Fibroblast of skin of left biceps (primary cell): ENCODE measurements around the gene PPFIBP2.
"Not testable (repeated sequence)": the region's sequence is repeated elsewhere in the genome, so short reads cannot be mapped to it uniquely, and the experiment has no call there.

Experiments
- DNase-seq, 2 experiments: peaks; one replicate each; pipeline ENCODE4 v3.0.0-alpha.2; 2013; ENCODE audit warnings: low read depth in 2 of 2

PPFIBP2 gene

GRCh38 chr11:7499081-7499480 is 14.7 kb upstream of the PPFIBP2 start:
- no peak for DNase-seq

DNA sequence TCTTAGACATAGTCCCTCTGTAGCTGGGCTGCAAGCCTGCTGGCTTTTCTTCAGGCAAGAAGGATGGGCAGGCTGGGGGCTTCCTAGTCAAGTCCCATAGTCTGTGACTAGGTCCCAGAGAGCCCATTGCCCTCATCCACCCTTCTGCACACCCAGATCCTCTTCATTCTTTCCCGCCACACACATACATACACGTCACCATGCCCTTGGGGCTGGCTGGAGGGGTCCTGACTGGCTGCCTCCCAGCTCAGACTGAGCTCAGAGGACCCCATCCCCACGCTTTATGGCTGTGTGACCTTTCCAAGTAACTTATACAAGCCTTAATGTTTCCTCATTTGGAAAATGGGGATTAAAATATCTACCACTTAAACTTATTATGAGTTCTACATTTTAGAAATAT is 13.5 kb upstream of the PPFIBP2 start:
- no peak for DNase-seq

DNA sequence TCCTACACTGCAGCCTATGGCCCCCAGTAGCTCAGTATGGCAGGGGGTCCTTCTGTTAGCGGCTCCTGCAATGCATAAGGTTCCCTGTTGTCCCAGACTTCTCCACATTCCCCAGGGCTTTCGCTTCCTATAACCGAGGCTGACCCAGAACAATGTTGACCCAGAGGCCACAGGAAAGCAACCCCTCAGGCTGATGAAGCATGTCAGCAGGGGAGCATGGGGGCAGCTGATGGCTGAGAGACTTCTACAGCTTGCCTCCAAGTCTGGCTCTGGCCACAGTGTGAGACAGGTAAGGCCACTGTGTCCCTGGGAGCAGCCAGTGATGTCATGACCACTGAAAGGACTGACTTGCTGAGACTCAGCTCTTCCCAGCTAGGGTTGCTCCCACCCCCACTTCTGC is 12.5 kb upstream of the PPFIBP2 start:
- DNase-seq, result no peak

DNA sequence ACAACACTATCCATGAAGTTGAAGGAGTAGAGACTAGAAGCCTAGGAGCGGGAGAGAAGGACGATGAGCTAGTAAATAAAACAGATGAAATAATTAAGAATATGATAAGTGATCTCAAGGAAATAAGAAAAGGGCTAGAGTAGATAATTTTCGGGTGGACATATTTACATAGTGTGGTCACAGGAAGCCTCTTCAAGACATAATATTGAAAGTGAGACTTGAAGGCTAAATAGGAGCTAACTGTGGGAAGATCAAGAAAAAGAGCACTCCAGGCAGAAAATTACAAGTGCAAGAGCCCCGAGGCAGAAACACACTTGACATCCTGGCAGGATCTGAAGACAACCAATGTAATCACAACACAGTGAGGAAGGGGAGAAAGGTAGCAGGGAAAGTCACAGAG is 11.9 kb upstream of the PPFIBP2 start:
- DNase-seq, result no peak

GRCh38 chr11:7506243-7506642 is 7.6 kb upstream of the PPFIBP2 start:
- no peak for DNase-seq

DNA sequence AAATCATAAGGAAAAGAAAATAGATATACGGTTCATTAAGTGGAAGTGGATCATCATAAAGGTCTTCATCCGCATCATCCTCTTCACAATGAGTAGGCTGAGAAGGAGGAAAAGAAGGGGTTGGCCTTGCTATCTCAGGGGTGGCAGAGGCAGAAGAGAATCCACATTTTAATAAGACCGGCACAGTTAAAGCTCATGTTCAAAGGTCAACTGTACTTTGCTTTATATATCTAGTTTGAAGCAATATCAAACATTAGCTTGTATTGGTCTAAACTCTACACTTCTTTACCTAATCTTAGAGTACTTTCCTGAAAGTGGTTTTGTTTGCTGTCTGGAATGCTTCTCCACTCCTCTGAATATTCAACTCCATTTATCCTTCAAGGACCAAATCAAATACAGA is 5.7 kb upstream of the PPFIBP2 start:
- DNase-seq, result no peak

DNA sequence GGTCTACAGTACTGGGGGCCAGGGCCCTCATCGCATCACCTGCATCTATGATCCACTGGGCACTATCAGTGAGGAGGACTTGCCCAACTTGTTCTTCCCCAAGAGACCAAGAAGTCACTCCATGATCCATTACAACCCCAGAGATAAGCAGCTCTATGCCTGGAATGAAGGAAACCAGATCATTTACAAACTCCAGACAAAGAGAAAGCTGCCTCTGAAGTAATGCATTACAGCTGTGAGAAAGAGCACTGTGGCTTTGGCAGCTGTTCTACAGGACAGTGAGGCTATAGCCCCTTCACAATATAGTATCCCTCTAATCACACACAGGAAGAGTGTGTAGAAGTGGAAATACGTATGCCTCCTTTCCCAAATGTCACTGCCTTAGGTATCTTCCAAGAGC is 3.8 kb upstream of the PPFIBP2 start:
- DNase-seq, result no peak

- DNase-seq, result no peak
These were observed 2.4 kb upstream of the PPFIBP2 start for GRCh38 chr11:7511401-7511800.

- DNase-seq, result no peak
These were observed 1.1 kb upstream of the PPFIBP2 start for GRCh38 chr11:7512525-7513233.

- DNase-seq, result no peak
These were observed 346 bp downstream of the PPFIBP2 start for GRCh38 chr11:7514099-7514591.

DNA sequence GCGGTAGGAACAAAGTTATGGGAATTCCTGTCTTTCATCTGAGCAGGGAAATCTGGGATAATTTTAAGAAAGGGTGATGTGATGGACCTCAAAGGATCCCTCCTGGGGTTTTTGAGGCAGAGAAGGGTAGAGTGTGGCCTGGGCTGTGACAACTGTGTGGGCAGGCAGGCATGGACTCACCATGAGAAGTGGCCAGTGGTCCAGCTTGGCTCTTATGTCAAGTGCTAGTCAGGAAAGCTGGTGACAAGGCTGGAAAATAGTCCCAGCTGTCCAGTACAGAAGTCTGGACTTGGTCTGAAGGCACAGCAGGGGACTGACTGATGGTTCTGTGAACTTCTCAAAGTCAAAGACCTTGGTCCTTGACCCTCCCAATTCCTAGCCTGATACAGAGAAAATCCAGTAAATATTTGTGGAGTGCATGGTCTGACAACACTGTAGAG is 1.7 kb downstream of the PPFIBP2 start:
- DNase-seq, result no peak

GRCh38 chr11:7516475-7516874 is 2.7 kb downstream of the PPFIBP2 start:
- no peak for DNase-seq

DNA sequence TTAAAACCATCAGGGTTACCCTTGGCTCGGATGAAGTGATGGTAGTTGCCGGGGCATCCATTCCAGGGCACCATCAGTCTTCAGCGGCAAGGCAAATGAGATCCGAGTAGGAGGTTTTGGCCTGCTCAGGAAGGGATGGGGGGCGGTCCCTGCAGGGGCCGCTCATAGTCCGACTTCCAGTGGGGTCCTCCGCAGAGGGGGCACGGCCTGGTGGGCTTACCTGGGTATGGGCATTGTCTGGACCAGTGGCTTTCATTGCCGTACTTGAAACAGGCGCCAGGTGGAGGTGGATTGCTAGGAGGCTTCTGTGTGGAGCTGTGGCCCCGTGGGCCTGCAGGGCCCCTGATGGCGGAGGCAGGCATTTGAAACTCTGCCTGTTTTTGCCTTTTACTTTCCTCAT is 3.9 kb downstream of the PPFIBP2 start:
- DNase-seq, result not testable (repeated sequence)

DNA sequence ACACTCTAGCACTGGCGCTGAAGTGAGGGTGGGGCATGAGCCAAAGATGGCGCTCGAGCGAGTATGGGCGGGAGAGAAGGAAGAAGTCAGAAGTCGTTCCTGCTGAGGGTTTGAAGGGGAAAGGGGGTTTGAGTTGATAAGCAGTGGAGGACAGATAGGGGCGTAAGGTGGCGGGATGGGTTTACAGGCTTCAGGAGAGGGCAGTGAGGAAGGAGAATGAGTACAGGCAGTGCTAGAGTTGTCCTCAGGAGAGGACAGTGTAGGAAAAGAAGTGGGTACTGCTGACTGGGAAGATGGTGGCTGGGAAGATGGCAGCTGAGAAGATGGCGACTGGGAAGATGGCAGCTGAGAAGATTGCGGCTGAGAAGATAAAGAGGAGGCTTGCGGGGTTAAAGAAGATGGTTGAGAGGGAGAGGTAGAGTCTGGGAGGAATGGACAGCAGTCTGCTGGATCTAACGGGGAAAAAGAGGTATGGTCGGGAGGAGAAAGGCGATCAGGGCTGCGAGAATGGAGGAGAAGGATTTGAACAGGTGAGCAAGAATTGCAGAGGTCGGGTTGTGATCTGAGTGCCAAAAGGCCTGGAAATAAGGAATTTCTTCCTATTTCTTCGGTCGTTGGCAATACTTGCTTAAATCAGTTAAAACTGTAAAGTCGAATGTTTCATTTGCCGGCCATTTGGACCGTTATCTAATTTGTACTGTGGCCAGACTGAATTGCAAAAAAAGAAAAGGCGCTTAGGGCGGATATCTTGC is 5.2 kb downstream of the PPFIBP2 start:
- no peak for DNase-seq

- DNase-seq, result no peak
These were observed 6.5 kb downstream of the PPFIBP2 start for GRCh38 chr11:7520011-7520942.

DNA sequence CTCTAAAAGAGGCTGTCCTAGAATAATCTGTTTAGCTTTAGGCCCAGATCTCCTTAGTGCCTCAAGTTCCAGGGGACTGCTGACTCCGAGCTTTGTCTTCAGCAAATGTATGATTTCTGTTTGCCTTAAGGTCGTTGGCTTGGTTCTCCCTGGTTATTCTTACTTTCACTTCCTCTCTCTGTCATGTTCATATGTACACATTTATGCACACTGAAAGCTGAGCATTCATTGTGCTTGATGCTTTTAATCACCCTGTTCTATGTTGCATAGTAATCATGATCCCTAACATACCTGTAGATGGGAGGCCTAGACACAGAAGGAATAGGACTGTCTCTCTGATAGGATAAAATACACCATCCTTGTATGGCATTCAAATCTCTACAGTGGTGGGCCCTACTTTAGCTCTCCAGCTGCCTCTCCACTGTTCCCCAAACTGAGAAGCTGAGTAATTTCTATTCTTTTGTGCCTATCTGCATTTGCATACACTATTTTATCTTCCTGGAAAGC is 7.2 kb downstream of the PPFIBP2 start:
- DNase-seq, result no peak

DNA sequence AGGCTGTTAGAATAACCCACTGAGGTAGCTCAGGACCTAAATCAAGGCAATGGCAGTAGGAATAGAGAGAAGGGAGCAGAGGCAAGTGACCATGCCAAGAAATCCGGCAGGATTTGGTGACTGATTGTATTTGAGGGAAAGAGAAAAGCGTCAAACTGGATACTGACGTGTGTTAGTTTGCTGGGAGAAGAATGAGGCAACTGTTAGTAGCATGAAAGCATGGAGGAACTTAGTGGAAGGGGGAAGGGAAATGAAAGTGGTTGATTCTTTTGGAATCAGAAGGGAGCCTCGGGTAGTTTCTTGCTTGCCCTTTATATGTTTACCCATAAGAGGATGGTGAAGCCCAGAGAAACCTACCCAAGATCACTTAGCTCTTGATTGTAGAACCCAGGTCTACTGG is 8.3 kb downstream of the PPFIBP2 start:
- DNase-seq, result no peak

- DNase-seq, result no peak
These were observed 8.7 kb downstream of the PPFIBP2 start for GRCh38 chr11:7522546-7522945.

- DNase-seq, result no peak
These were observed 9.8 kb downstream of the PPFIBP2 start for GRCh38 chr11:7523416-7524210.

- DNase-seq, result no peak
These were observed 10.8 kb downstream of the PPFIBP2 start for GRCh38 chr11:7524462-7525235.
